A549 (cell line): Measurements from ENCODE around the gene FGR. TPM values are rescaled to one million over a fixed set of nuclear protein-coding genes. Genes with fewer than 3 reads are reported as not detected.

ENCODE experiments used
- ATAC-seq, 2 experiments: fragments of 200-7000 bp in 1 of 2; fragments of >200 bp in 1 of 2; cut with Nextera tagmentation in 1 of 2; cut with Tn5 transposase in 1 of 2; 3 replicates each; pipeline versions ENCODE4 v1.8.0 to v1.9.1; 2018 to 2020; ENCODE audit warnings: mild to moderate bottlenecking in 1 of 2, moderate library complexity in 1 of 2
- CTCF ChIA-PET: fragments of 300-600 bp; sonication (Branson Sonifier 250); formaldehyde crosslinking; extraction: SDS; loops from one replicate; lab custom pipeline; 2021; ENCODE audit warnings: antibody characterized with exemption, inconsistent platforms; lab: Yijun Ruan, JAX
- POLR2A ChIA-PET: fragments of 350-600 bp; formaldehyde crosslinking; extraction: SDS; loops from one replicate; lab custom pipeline; 2021; ENCODE audit warnings: antibody characterized with exemption, inconsistent platforms; lab: Yijun Ruan, JAX
- DNase-seq, 2 experiments: peaks; one replicate each; pipeline versions ENCODE4 v3.0.0 to v3.0.0-alpha.2; 2011 to 2016; ENCODE audit warnings: low read depth in 1 of 2, low spot score in 1 of 2
- FAIRE-seq: peaks from 2 replicates; lab custom pipeline; 2011; peaks lifted over from hg19 to GRCh38; lab: Jason Lieb, UNC
- H3K27ac ChIP-seq, 2 experiments: fragments of >200 bp; sonication (Bioruptor Twin); formaldehyde crosslinking; 3 replicates each; pipeline ENCODE4 v1.5.1; 2016 to 2017
- H3K4me1 ChIP-seq: fragments of >200 bp; sonication (Bioruptor Twin); formaldehyde crosslinking; 3 replicates; pipeline ENCODE4 v1.6.1; 2016
- H3K4me2 ChIP-seq: fragments of >200 bp; sonication (Bioruptor Twin); formaldehyde crosslinking; 3 replicates; pipeline ENCODE4 v1.6.1; 2016
- H3K4me3 ChIP-seq: fragments of >200 bp; sonication (Bioruptor Twin); formaldehyde crosslinking; 3 replicates; pipeline ENCODE4 v1.5.1; 2016
- H3K9me3 ChIP-seq: fragments of >200 bp; sonication (Bioruptor Twin); formaldehyde crosslinking; 3 replicates; pipeline ENCODE4 v1.6.1; 2016
- BHLHE40 ChIP-seq: IDR thresholded peaks from 2 replicates; pipeline ENCODE4 v1.6.1; 2012; ENCODE audit warnings: low read depth, low read length, inconsistent platforms
- CBX2 ChIP-seq: fragments of 200-600 bp; sonication (generic); IDR thresholded peaks from 2 replicates; pipeline ENCODE4 v1.6.1; 2016; ENCODE audit warnings: low read depth, mild to moderate bottlenecking, borderline replicate concordance
- ESRRA ChIP-seq: fragments of 150-350 bp; IDR thresholded peaks from 2 replicates; pipeline ENCODE4 v1.6.1; 2014; ENCODE audit warnings: mild to moderate bottlenecking, low read length, borderline replicate concordance
- FOSL2 ChIP-seq, 2 experiments: fragments of 450-650 bp in 1 of 2; fragments of >200 bp in 1 of 2; sonication (Bioruptor Twin) in 1 of 2; formaldehyde crosslinking; IDR thresholded peaks; 2 replicates each; pipeline versions ENCODE4 v1.5.0 to v1.6.1; 2016 to 2020; ENCODE audit warnings: mild to moderate bottlenecking in 1 of 2, moderate library complexity in 1 of 2
- FOXS1 ChIP-seq: fragments of 250-450 bp; sonication (Bioruptor Pico); IDR thresholded peaks from 2 replicates; pipeline ENCODE4 v1.5.0; 2020; ENCODE audit warnings: mild to moderate bottlenecking, moderate library complexity
- GATA3 ChIP-seq: IDR thresholded peaks from 2 replicates; pipeline ENCODE4 v1.6.1; 2012; ENCODE audit warnings: borderline replicate concordance
- HDAC2 ChIP-seq: fragments of 200-600 bp; sonication (generic); IDR thresholded peaks from 2 replicates; pipeline ENCODE4 v1.6.1; 2016
- HEYL ChIP-seq: fragments of 250-450 bp; sonication (Bioruptor Pico); IDR thresholded peaks from 2 replicates; pipeline ENCODE4 v1.8.0; 2021; ENCODE audit warnings: mild to moderate bottlenecking, moderate library complexity
- JUNB ChIP-seq: fragments of >200 bp; sonication (Bioruptor Twin); formaldehyde crosslinking; IDR thresholded peaks from 2 replicates; pipeline ENCODE4 v1.6.1; 2016
- KDM5A ChIP-seq: fragments of 200-600 bp; sonication (generic); IDR thresholded peaks from 2 replicates; pipeline ENCODE4 v1.6.1; 2016; ENCODE audit warnings: antibody characterized with exemption, mild to moderate bottlenecking
- MAFK ChIP-seq: fragments of 450-650 bp; IDR thresholded peaks from 2 replicates; pipeline ENCODE4 v1.6.1; 2014; ENCODE audit not compliant: partially characterized antibody
- MYC ChIP-seq: IDR thresholded peaks from 2 replicates; pipeline ENCODE4 v1.6.1; 2012; ENCODE audit warnings: mild to moderate bottlenecking, inconsistent platforms, low read length, improper control_type of control experiment, borderline replicate concordance
- RARB ChIP-seq: fragments of 250-450 bp; sonication (Bioruptor Pico); IDR thresholded peaks from 2 replicates; pipeline ENCODE4 v1.8.0; 2021; ENCODE audit warnings: mild to moderate bottlenecking, moderate library complexity
- SREBF2 ChIP-seq: fragments of 450-650 bp; IDR thresholded peaks from 2 replicates; pipeline ENCODE4 v1.6.1; 2014; ENCODE audit warnings: mild to moderate bottlenecking, moderate library complexity
- TFCP2L1 ChIP-seq: fragments of 250-450 bp; sonication (Bioruptor Pico); IDR thresholded peaks from 2 replicates; pipeline ENCODE4 v1.5.0; 2021; ENCODE audit warnings: mild to moderate bottlenecking
- ZNF302 ChIP-seq: fragments of 250-450 bp; sonication (Bioruptor Pico); IDR thresholded peaks from 2 replicates; pipeline ENCODE4 v1.9.0; 2021; ENCODE audit warnings: inconsistent platforms, mild to moderate bottlenecking, moderate library complexity
- WGBS: methylation state at CpG from one replicate; pipeline ENCODE4 v1.1.6; 2017; ENCODE audit errors: missing lambda C conversion rate; 5-methylcytosine and 5-hydroxymethylcytosine counted together
- polyA plus RNA-seq, 4 experiments: library from polyadenylated mRNA; depleted of rRNA in 3 of 4; stranded (reverse); fragments of >200 nt; fragmentation: RNase III in 1 of 4; extraction: RNeasy Plus Mini Kit Qiagen cat#74134 plus additional on column Dnase treatment in 1 of 4; gene quantifications; 2 replicates in 3 of 4; 3 replicates in 1 of 4; pipeline ENCODE4 v1.2.3, GENCODE V29; 2011 to 2017
- TF ChIP-seq, protein P1 (sequence below): fragments of 250-450 bp; sonication (Bioruptor Pico); IDR thresholded peaks from 2 replicates; pipeline ENCODE4 v1.5.0; 2021; ENCODE audit warnings: mild to moderate bottlenecking, moderate library complexity, borderline replicate concordance
- TF ChIP-seq, protein P2 (sequence below): IDR thresholded peaks from 2 replicates; pipeline ENCODE4 v1.6.1; 2012; ENCODE audit warnings: low read depth, borderline replicate concordance
- TF ChIP-seq, protein P3 (sequence below): fragments of 150-350 bp; IDR thresholded peaks from 2 replicates; pipeline ENCODE4 v1.6.1; 2014; ENCODE audit warnings: low read depth, mild to moderate bottlenecking, low read length
- TF ChIP-seq, protein P4 (sequence below): fragments of 200-600 bp; sonication (generic); IDR thresholded peaks from 2 replicates; pipeline ENCODE4 v1.6.1; 2016; ENCODE audit warnings: antibody characterized with exemption, mild to moderate bottlenecking, moderate library complexity

The FGR gene
- polyA plus RNA-seq, 2 of the 4 experiments (the other 2 are of a cell fraction) = not detected

DNA sequence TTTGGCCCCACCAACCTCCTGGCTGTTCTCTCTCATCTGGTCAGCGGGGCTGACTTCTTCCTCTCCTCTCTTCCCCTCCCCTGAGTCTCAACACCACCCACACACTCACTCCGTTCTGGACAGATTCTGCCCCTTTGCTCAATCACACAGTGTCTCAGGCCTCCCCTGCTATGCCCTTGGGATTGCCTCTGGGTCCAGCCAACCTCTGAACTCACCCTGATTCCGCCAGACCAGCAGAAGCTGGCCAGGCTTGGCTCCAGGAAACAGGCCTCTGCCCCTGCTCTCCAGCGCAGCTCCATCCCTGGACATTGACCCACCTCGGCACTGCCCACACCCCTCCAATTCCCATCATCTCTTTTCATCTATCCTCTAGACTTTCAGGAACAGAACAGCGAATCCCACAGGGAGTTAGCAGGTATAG lies 53.2 kb downstream of the FGR start:
- FAIRE-seq (no peak), ATAC-seq (no peak)
- POLR2A ChIA-PET = no interaction called here

DNA sequence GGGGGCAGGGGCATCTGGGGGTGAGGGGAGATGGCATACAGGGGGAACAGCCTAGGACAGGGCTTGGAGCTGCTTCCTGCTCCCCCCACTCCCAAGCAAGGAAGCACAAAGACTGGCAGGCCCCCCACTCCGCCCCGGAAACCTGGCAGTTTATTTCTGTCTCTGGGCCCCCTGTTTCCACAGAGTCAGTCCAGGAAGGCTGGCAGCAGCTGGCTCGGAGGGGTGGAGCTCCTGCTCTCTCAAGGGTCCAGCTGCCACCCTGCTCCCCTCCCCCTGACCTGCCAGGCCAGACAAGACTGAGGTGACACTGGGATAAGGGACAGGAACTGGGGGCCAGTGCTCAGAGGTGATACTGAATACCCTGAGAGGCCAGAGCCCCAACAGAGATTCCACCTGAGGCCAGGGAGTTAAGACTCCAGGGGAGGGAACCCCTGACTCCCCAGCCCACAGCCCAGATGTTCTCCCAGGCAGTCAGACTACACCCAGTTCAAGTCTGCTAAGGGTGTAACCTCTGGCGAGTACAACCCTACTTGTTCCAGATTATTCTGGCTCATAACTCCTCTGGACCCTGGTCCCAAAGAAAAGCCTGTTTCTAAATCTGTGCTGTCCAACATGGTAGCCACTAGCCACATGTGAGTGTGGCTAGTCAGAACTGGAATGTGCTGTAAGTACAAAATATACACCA lies 57.3 kb downstream of the FGR start:
- H3K27ac ChIP-seq = peak overlapping the region in 1 of 2 experiments; percentile 7; a peak in 1 of 6 replicates
- ATAC-seq (no peak), FAIRE-seq (no peak), DNase-seq (no peak)
- H3K4me1 ChIP-seq = peaks cover 30% of the 10 kb centered on the region
- H3K4me2 ChIP-seq = no peak overlapping the region
- POLR2A ChIA-PET = no interaction called here
- CTCF ChIA-PET = interaction anchor here (0.5 to 18.5 kb wide), 6 partner anchors 7 to 354 kb away, joined by 3 to 314 read pairs (median 19); partner anchors contain the start of gene AHDC1
- H3K9me3 ChIP-seq = no peaks in the 10 kb centered on the region
- TF ChIP-seq FOSL2 (IDR thresholded peaks at IDR 0.05) (no peak), FOSL2 (CRISPR knock-in tag; IDR thresholded peaks at IDR 0.05) (no peak), ESRRA (no peak)
- WGBS = 80% methylated on average over 1 of the region's 4 CpGs
- H3K4me3 ChIP-seq = no peak overlapping the region

More for the DNA sequence above, 53.2 kb downstream of the FGR start:
- H3K27ac ChIP-seq = no peak overlapping the region
- H3K4me3 ChIP-seq = no peak overlapping the region
- H3K4me2 ChIP-seq = no peak overlapping the region
- 91% methylated on average over 6 of the region's 6 CpGs for WGBS
- TF ChIP-seq, protein P1, sequence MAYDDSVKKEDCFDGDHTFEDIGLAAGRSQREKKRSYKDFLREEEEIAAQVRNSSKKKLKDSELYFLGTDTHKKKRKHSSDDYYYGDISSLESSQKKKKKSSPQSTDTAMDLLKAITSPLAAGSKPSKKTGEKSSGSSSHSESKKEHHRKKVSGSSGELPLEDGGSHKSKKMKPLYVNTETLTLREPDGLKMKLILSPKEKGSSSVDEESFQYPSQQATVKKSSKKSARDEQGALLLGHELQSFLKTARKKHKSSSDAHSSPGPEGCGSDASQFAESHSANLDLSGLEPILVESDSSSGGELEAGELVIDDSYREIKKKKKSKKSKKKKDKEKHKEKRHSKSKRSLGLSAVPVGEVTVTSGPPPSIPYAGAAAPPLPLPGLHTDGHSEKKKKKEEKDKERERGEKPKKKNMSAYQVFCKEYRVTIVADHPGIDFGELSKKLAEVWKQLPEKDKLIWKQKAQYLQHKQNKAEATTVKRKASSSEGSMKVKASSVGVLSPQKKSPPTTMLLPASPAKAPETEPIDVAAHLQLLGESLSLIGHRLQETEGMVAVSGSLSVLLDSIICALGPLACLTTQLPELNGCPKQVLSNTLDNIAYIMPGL = no peak
- TF ChIP-seq HDAC2 = no peak
- no peak for TF ChIP-seq JUNB
- TF ChIP-seq KDM5A = no peak
- TF ChIP-seq, protein P2, sequence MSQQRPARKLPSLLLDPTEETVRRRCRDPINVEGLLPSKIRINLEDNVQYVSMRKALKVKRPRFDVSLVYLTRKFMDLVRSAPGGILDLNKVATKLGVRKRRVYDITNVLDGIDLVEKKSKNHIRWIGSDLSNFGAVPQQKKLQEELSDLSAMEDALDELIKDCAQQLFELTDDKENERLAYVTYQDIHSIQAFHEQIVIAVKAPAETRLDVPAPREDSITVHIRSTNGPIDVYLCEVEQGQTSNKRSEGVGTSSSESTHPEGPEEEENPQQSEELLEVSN = no peak
- TF ChIP-seq HEYL (CRISPR knock-in tag) = no peak
- no peak for TF ChIP-seq TFCP2L1
- TF ChIP-seq BHLHE40 = no peak
- TF ChIP-seq, protein P3, sequence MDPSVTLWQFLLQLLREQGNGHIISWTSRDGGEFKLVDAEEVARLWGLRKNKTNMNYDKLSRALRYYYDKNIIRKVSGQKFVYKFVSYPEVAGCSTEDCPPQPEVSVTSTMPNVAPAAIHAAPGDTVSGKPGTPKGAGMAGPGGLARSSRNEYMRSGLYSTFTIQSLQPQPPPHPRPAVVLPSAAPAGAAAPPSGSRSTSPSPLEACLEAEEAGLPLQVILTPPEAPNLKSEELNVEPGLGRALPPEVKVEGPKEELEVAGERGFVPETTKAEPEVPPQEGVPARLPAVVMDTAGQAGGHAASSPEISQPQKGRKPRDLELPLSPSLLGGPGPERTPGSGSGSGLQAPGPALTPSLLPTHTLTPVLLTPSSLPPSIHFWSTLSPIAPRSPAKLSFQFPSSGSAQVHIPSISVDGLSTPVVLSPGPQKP = no peak
- no peak for TF ChIP-seq RARB (CRISPR knock-in tag)
- TF ChIP-seq FOSL2 (IDR thresholded peaks at IDR 0.05) = no peak
- no peak for TF ChIP-seq FOSL2 (CRISPR knock-in tag; IDR thresholded peaks at IDR 0.05)
- no peak for TF ChIP-seq ZNF302 (CRISPR knock-in tag)
- TF ChIP-seq SREBF2 = no peak
- no peak for TF ChIP-seq MYC
- no peaks in the 10 kb centered on the region for H3K9me3 ChIP-seq
- CTCF ChIA-PET = interaction anchor here (1.2 to 2.0 kb wide), 4 partner anchors 13 to 26 kb away, joined by 3 to 11 read pairs (median 4); no protein-coding TSS in a partner anchor
- peaks cover under 1% of the 10 kb centered on the region; the same call in 1 of the 3 replicates for H3K4me1 ChIP-seq
- no peak for DNase-seq

DNA sequence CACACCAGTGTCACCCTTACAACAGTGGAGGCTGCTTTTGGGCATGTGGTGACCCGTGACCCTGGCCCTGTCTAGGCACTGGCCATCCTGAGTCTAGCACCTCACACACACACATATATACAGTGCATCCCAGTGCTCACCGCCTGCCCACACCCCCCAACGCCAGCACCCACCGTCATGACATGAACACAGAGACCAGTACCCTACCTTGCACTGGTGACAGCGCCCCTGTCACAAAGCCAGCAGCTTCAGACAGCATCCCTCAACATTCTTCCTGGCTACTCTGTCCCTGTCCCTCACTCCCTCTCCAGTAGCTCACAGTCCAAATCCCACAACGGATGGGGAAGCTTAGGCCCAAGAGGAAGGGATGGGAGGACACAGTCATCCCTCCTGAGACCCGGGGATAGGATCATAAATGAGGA lies 58.2 kb downstream of the FGR start:
- Histone ChIP-seq H3K4me3 (no peak overlapping the region), H3K27ac (peak overlapping the region in 1 of 2 experiments; percentile 98; a peak in 3 of 6 replicates), H3K4me2 (peak overlapping the region; percentile 89), H3K4me1 (peaks cover 38% of the 10 kb centered on the region), H3K9me3 (no peaks in the 10 kb centered on the region)
- CTCF ChIA-PET = interaction anchor here (0.5 to 18.5 kb wide), 5 partner anchors 8 to 294 kb away, joined by 4 to 314 read pairs (median 20); partner anchors contain the start of gene AHDC1
- no peak for ATAC-seq
- WGBS = 46% methylated on average over 3 of the region's 7 CpGs
- POLR2A ChIA-PET = interaction anchor here (2.4 kb wide), 1 partner anchor 20 kb away, joined by 13 read pairs; no protein-coding TSS in a partner anchor
- DNase-seq = no peak
- no peak for FAIRE-seq
- TF ChIP-seq, protein P4, sequence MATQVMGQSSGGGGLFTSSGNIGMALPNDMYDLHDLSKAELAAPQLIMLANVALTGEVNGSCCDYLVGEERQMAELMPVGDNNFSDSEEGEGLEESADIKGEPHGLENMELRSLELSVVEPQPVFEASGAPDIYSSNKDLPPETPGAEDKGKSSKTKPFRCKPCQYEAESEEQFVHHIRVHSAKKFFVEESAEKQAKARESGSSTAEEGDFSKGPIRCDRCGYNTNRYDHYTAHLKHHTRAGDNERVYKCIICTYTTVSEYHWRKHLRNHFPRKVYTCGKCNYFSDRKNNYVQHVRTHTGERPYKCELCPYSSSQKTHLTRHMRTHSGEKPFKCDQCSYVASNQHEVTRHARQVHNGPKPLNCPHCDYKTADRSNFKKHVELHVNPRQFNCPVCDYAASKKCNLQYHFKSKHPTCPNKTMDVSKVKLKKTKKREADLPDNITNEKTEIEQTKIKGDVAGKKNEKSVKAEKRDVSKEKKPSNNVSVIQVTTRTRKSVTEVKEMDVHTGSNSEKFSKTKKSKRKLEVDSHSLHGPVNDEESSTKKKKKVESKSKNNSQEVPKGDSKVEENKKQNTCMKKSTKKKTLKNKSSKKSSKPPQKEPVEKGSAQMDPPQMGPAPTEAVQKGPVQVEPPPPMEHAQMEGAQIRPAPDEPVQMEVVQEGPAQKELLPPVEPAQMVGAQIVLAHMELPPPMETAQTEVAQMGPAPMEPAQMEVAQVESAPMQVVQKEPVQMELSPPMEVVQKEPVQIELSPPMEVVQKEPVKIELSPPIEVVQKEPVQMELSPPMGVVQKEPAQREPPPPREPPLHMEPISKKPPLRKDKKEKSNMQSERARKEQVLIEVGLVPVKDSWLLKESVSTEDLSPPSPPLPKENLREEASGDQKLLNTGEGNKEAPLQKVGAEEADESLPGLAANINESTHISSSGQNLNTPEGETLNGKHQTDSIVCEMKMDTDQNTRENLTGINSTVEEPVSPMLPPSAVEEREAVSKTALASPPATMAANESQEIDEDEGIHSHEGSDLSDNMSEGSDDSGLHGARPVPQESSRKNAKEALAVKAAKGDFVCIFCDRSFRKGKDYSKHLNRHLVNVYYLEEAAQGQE = no peak
- TF ChIP-seq TFCP2L1 (no peak), FOXS1 (CRISPR knock-in tag) (no peak), CBX2 (no peak), GATA3 (no peak), MAFK (no peak)
